HG03457 (cell line): ENCODE data around the gene TANC1.

ENCODE experiments used
- ATAC-seq: cut with Tn5 transposase; IDR thresholded peaks from one replicate; pipeline ENCODE4 v1.9.1; 2021; ENCODE audit warnings: moderate number of reproducible peaks; ENCODE audit not compliant: unreplicated experiment

Gene TANC1

GRCh38 chr2:159053161-159054031, 85.0 kb downstream of the TANC1 start:
- no peak for ATAC-seq

DNA sequence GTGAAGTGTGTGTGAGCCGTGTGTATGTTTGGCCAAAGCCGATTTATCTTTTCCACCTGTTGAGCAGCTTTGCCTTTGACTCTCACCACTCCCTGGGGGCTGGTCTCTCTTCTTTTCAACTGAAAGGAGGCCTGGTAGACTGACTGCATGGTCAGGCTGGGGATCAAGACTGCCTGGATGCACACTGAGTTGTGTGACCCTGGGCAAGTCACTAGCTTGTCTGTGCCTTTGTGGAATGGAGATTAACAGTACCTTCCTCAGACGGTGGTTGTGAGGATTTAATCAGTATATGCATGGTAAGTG, 85.5 kb downstream of the TANC1 start:
- ATAC-seq, result no peak

GRCh38 chr2:159054985-159055384, 86.5 kb downstream of the TANC1 start:
- ATAC-seq, result no peak

- no peak for ATAC-seq
Measured at GRCh38 chr2:159060518-159060917, 92.1 kb downstream of the TANC1 start.

DNA sequence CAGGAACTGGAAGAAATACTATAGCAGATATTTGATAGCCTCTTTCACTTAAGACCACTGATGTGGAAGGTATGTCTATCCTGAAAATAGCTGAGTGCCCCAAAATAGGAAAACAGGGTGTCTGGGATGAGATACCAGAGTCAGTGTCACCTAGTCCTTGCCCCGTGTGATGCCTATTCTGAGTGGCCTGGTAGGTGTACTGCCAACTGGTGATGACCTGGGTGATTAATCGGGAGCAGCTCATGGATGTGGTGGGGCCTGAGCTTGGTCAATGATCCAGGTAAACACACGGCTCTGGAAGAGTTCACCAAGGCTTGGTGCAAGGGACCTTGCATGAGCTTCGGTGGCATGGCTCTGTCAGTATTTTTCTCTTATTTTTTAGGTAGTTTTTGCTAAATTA, 95.2 kb downstream of the TANC1 start:
- no peak for ATAC-seq

DNA sequence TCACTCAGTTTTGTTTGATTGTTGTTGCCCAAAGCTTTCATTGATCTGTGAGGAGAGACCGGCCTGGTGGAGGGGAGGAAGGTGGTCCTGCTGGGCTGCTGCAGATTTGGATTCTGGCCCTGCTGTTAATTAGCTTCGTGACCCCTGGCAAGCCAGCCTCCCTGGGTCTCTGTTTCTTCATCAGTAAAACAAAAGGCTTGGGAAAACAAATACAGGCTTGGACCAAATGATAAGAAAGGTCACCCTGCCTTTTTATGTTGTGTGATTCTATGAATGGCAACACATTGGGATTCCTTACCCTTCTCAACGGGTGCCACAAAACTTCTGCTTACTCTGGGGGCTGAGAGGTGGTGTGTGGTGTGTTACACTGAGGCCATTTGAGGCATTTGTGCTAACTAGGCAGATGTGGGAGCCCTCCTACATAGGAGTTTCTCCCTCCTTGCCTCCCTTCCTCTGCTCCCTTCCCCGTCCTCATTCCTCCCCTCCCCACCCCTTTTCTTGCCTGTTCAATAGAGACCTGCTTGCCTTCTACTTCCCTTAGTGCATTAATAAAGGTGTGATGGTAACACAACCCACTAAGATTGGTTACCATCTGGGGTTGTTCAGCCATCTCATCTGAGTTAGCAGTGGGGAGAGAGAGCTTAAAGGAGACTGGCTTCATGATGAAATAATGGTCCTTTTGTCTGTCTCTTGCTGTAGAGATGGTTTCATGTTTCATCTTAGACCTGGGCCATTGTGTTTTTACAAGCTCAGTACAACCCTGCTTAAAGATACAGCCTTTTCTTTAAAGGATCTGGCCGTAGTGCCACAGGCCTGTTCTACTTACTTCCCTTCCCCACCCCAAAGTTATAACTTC, 96.2 kb downstream of the TANC1 start:
- no peak for ATAC-seq

DNA sequence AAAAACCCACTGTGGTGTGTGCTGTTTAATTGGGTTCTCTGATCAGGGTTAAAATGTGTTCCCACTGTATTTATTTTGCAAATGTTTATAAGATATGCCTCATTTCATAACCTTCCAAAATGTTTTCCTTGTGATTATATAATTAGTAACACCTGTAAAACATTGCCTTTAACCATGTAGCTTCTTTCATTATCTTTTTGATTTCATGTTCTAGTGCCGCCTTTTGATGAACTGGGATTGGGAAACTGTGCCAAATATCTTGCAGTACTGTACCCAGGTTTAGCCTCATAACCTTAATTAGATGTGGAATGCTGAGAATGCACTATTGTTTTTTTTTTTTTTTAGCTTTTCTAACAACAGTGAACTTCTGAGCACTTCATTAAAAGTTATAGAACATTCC, 96.9 kb downstream of the TANC1 start:
- no peak for ATAC-seq

DNA sequence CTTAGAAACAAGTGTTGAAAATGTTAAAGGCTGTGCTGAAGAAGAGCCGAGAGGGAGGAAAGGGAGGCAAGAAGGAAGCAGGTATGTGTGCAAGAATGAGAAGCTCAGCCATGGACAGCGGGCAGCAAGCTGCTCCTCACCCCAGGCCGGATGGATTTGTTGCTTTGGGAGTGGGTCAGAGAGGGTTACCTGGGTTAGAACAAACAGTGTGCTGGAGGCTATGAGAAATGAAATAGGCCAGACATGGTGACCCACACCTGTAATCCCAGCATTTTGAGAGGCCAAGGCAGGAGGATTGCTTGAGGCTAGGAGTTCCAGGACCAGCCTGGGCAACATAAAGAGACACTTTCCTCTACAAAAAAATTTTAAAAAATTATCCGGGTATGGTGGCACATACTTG, 97.5 kb downstream of the TANC1 start:
- ATAC-seq, result no peak

GRCh38 chr2:159066541-159067156, 98.2 kb downstream of the TANC1 start:
- ATAC-seq, result no peak

- ATAC-seq, result no peak
Measured at GRCh38 chr2:159067971-159068370, 99.5 kb downstream of the TANC1 start.

GRCh38 chr2:159069229-159069628, 100.8 kb downstream of the TANC1 start:
- ATAC-seq, result no peak

DNA sequence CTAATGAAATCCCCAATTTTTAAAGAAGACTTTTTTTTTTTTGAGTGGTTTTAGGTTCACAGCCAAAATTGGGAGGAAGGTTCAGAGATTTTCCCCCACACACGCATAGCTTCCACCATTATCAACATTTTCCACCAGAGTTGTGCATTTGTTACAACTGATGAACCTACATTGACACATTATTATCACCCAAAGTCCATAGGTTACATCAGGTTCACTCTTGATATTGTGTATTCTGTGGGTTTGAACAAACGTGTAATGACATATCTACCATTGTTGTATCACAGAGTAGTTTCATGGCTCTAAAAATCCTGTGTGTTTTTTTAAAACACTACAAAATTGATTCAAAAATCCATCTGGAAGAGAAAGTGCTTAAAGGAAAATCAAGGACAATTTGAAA, 101.8 kb downstream of the TANC1 start:
- ATAC-seq, result no peak

GRCh38 chr2:159071190-159071915, 102.9 kb downstream of the TANC1 start:
- no peak for ATAC-seq

DNA sequence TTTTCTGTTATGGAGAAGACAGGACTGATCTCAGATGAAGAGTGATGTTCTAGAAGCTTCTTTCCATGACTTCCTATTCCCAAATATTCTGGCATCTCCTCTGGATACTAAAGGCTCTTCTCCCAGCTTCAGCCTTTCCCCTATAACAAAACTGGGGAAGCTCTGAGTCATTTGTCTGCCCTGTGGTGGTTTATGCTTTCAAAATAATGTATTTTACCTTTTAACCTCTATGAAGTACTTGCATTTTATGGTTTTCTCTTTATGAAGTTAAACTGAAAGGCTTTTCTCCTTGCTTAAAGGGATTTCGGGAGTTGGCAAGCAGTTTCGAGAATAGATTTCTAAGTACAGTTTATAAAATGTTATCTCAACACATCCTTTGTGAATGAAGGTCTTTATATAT, 104.4 kb downstream of the TANC1 start:
- ATAC-seq, result no peak

- no peak for ATAC-seq
Measured at GRCh38 chr2:159073256-159073655, 104.8 kb downstream of the TANC1 start.

DNA sequence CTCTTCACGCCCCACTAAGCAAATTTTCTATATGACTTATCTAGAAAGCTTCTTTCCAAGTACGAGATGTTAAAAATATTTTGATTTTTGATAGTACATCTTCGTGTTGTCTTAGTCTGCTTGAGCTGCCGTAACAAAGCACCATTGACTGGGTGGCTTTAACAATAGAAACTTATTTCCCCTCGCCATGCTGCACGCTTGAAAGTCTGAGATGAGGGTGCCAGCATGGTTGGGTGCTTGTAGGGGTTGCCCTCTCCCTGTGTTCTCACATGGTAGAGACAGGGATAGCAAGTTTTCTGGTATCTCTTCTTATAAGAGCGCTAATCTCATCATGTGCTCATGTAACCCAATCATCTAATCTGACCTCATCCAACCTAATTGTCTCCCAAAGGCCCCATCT, 106.2 kb downstream of the TANC1 start:
- ATAC-seq, result no peak

GRCh38 chr2:159075727-159076126, 107.3 kb downstream of the TANC1 start:
- ATAC-seq, result no peak

- no peak for ATAC-seq
Measured at GRCh38 chr2:159076241-159076640, 107.8 kb downstream of the TANC1 start.

- no peak for ATAC-seq
Measured at GRCh38 chr2:159077869-159078268, 109.4 kb downstream of the TANC1 start.

GRCh38 chr2:159078443-159078842, 110.0 kb downstream of the TANC1 start:
- no peak for ATAC-seq

DNA sequence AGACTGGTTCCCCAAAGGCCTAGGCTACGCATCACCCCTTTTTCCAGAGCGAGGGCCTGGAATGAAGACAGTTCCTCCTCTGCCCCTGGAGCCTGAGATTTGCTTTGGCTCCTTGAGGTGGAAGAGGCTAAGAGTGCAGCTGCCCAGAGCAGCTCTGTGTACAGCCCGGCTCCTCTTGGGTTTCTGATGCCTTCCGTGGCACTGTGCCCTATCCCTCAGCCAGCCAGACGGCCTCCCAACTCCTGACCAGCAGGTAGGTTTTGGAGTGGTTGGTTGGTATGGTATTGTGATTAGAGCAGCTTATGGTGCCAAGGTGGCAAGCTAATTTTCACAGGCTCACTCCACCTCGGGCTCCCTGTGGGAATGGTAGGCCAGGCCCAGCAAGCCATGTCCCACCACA, 112.2 kb downstream of the TANC1 start:
- no peak for ATAC-seq
